Endothelial cell of umbilical vein (primary cell): ENCODE data around the gene HDAC4. TPM values are rescaled to one million over a fixed set of nuclear protein-coding genes. Genes with fewer than 3 reads are reported as not detected.

Source experiments
- BruUV-seq: library from RNA; stranded (reverse); fragments of 400-500 nt; replicated peaks from 2 replicates; lab custom pipeline; 2021; lab: Mats Ljungman, UMichigan
- CTCF ChIA-PET: fragments of 300-600, 350-600 bp; sonication (Branson Sonifier 250); formaldehyde crosslinking; loops from one replicate; lab custom pipeline; 2021; ENCODE audit warnings: antibody characterized with exemption, inconsistent platforms; lab: Charles Lee
- POLR2A ChIA-PET: fragments of 300-600, 350-600 bp; sonication (Branson Sonifier 250); formaldehyde crosslinking; loops from one replicate; lab custom pipeline; 2021; ENCODE audit warnings: antibody characterized with exemption, inconsistent platforms; lab: Charles Lee
- DNase-seq: peaks from one replicate; pipeline ENCODE4 v3.0.0-alpha.2; 2011; ENCODE audit warnings: low read depth, low spot score
- FAIRE-seq: peaks from 2 replicates; lab custom pipeline; 2011; peaks lifted over from hg19 to GRCh38; lab: Jason Lieb, UNC
- H2AFZ ChIP-seq: 2 replicates; pipeline ENCODE4 v1.6.0; 2012; ENCODE audit warnings: low read depth, low read length, control low read depth, inconsistent platforms
- H3K27ac ChIP-seq: 2 replicates; pipeline ENCODE4 v1.5.1; 2011; ENCODE audit warnings: low read depth, mild to moderate bottlenecking, control low read depth, low read length, moderate library complexity; ENCODE audit not compliant: insufficient read depth
- H3K27me3 ChIP-seq, 2 experiments: 2 replicates each; pipeline versions ENCODE4 v1.6.0 to v1.6.1; 2011; ENCODE audit warnings: low read length in 2 of 2, mixed read lengths in 1 of 2; ENCODE audit not compliant: control insufficient read depth in 2 of 2, insufficient read depth in 2 of 2
- H3K36me3 ChIP-seq, 2 experiments: 2 replicates in 1 of 2; 3 replicates in 1 of 2; pipeline ENCODE4 v1.5.1; 2011; ENCODE audit warnings: low read length in 2 of 2, mild to moderate bottlenecking in 1 of 2, moderate library complexity in 1 of 2; ENCODE audit not compliant: control insufficient read depth in 2 of 2, insufficient read depth in 2 of 2; ENCODE audit errors: extremely low read depth in 1 of 2
- H3K4me1 ChIP-seq: 3 replicates; pipeline ENCODE4 v1.5.1; 2011; ENCODE audit warnings: mild to moderate bottlenecking, low read length; ENCODE audit not compliant: control insufficient read depth, insufficient read depth; ENCODE audit errors: extremely low read depth
- H3K4me2 ChIP-seq: 2 replicates; pipeline ENCODE4 v1.6.1; 2011; ENCODE audit warnings: low read length, control low read depth, mixed read lengths; ENCODE audit not compliant: insufficient read depth
- H3K4me3 ChIP-seq, 3 experiments: fragments of 200-600 bp in 1 of 3; sonication (generic), shearing (Covaris generic) in 1 of 3; replicated peaks in 1 of 3; 2 replicates each; pipeline ENCODE4 v1.5.1; 2011 to 2016; ENCODE audit warnings: control low read depth in 3 of 3, low read length in 3 of 3, mild to moderate bottlenecking in 2 of 3, inconsistent platforms in 1 of 3, low read depth in 1 of 3, moderate library complexity in 1 of 3; ENCODE audit not compliant: insufficient read depth in 1 of 3
- H3K79me2 ChIP-seq: 2 replicates; pipeline ENCODE4 v1.6.0; 2012; ENCODE audit warnings: low read length, inconsistent platforms; ENCODE audit not compliant: control insufficient read depth, insufficient read depth
- H3K9ac ChIP-seq: replicated peaks from 2 replicates; pipeline ENCODE3; 2011; ENCODE audit warnings: low read length, control low read depth; ENCODE audit not compliant: insufficient read depth; ENCODE audit errors: extremely low read depth
- H3K9me1 ChIP-seq: replicated peaks from 3 replicates; pipeline ENCODE4 v1.6.0; 2011; ENCODE audit warnings: mild to moderate bottlenecking, low read length; ENCODE audit not compliant: control insufficient read depth, insufficient read depth; ENCODE audit errors: extremely low read depth
- H3K9me3 ChIP-seq: replicated peaks from 2 replicates; pipeline ENCODE4 v1.5.1; 2012; ENCODE audit warnings: low read length, inconsistent platforms; ENCODE audit not compliant: control insufficient read depth, insufficient read depth
- H4K20me1 ChIP-seq: replicated peaks from 2 replicates; pipeline ENCODE3; 2011; ENCODE audit warnings: mild to moderate bottlenecking, low read length; ENCODE audit not compliant: control insufficient read depth, insufficient read depth; ENCODE audit errors: extremely low read depth
- CTCF ChIP-seq, 2 donors: IDR thresholded peaks; 1 replicate in 1 of 2; 2 replicates in 1 of 2; pipeline ENCODE4 v1.5.1; 2011; ENCODE audit warnings: low read length in 2 of 2, mild to moderate bottlenecking in 2 of 2, moderate library complexity in 2 of 2, control low read depth in 1 of 2, inconsistent platforms in 1 of 2, low read depth in 1 of 2; ENCODE audit not compliant: insufficient read depth in 1 of 2; ENCODE audit errors: extremely low read depth in 1 of 2
- EZH2 ChIP-seq: IDR thresholded peaks from 2 replicates; pipeline ENCODE4 v1.6.1; 2012; ENCODE audit warnings: borderline replicate concordance, low read depth, mild to moderate bottlenecking, moderate library complexity, low read length, inconsistent platforms; ENCODE audit not compliant: severe bottlenecking
- FOS ChIP-seq: IDR thresholded peaks from 2 replicates; pipeline ENCODE4 v1.6.1; 2011; ENCODE audit warnings: mild to moderate bottlenecking, low read length, moderate library complexity, borderline replicate concordance; ENCODE audit not compliant: insufficient read depth
- GATA2 ChIP-seq: IDR thresholded peaks from 2 replicates; pipeline ENCODE4 v1.7.0; 2011; ENCODE audit warnings: low read depth, mild to moderate bottlenecking, moderate library complexity, mixed read lengths, low read length; ENCODE audit not compliant: insufficient read length, insufficient read depth
- JUN ChIP-seq: IDR thresholded peaks from 2 replicates; pipeline ENCODE4 v1.6.1; 2011; ENCODE audit warnings: borderline replicate concordance, low read depth; ENCODE audit not compliant: insufficient read length, insufficient read depth
- MYC ChIP-seq: IDR thresholded peaks from one replicate; pipeline ENCODE4 v1.6.1; 2011; ENCODE audit warnings: mild to moderate bottlenecking, low read depth, low read length
- POLR2A ChIP-seq: IDR thresholded peaks from 2 replicates; pipeline ENCODE4 v1.6.1; 2012; ENCODE audit warnings: low read depth, mild to moderate bottlenecking, control low read depth, low read length
- POLR2AphosphoS5 ChIP-seq: IDR thresholded peaks from 2 replicates; pipeline ENCODE4 v1.6.1; 2012; ENCODE audit warnings: low read depth, mild to moderate bottlenecking, control low read depth, low read length, moderate library complexity; ENCODE audit not compliant: insufficient read depth
- dilution Hi-C: fragments of 300-500 bp; cut with MboI; formaldehyde crosslinking; loops from one replicate; pipeline ENCODE4 v1.15.0; 2019; ENCODE audit warnings: low sequenced_read_pairs; ENCODE audit not compliant: extremely low pct_ligation_motif_present
- intact Hi-C: fragments of 100-400 bp; cut with micrococcal nuclease; formaldehyde crosslinking; loops from one replicate; pipeline ENCODE4 v1.10.0; 2022
- polyA plus RNA-seq, 4 experiments: library from polyadenylated mRNA; depleted of rRNA in 3 of 4; stranded (reverse) in 3 of 4; unstranded in 1 of 4; fragments of >200 nt; gene quantifications; 2 replicates each; pipeline versions ENCODE4 v1.2.1 to v1.2.3, GENCODE V29; 2011 to 2012; ENCODE audit warnings: missing spikeins in 1 of 4
- total RNA-seq: library from RNA; stranded (reverse); gene quantifications from 2 replicates; pipeline ENCODE4 v1.2.3, GENCODE V29; 2021
- TF ChIP-seq, protein P1 (sequence below): IDR thresholded peaks from 2 replicates; pipeline ENCODE4 v1.6.1; 2011; ENCODE audit not compliant: insufficient read depth, insufficient read length

The HDAC4 gene
- total and polyA plus RNA-seq, 2 donors (not counting 3 experiments of a cell fraction or from before 2014, with no cell fraction given), result 13.4 to 33.0 TPM

DNA sequence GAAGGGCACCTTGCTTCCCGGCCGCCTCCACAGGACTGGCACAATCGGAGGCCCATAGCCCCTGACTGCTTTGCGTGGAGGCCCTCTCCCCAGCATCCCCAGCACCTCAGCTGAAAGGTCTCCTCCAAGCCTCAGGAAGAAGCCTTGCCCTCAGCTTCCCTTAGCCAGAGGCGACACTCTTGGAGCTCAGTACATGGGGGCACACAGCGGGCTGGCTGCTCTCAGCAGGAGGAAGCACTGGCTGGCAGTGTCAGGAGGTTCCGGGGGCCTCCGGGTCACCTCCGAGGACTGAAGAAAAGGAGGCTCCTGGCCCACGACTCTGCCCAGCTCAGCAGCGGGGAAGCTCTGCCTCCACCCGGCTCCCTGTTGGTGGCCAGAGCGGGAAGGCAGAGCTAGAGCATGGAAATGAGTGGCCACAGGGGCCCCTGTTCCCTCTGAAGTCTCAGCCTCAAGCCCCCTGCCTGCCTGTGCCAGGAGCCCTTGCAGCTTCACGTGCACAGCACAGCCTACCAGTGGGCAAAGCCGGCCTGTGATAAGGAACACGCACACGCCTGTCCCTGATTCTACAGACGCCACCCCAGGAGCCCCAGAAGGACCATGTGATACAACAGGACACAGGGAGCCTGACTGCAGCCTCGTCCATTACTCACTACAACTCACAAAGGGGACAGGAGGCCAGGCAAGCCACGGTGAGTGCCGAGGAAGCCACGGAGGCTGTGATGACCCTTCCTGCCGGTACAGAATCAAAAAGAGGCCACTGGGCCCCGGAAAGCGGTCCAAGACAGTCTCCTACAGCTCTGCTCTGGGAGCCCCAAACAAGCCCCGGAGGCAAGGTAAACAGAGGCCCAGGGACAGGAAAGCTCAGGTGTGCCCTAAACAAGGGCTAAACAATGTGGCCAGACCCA lies 15.5 kb downstream of the HDAC4 start:
- Histone ChIP-seq H3K79me2 (no peaks in the 10 kb centered on the region), H4K20me1 (no peaks in the 10 kb centered on the region), H3K27ac (no peak overlapping the region), H3K36me3 (peaks cover 0 to 2% of the 10 kb centered on the region in 2 experiments), H2AFZ (no peak overlapping the region), H3K4me1 (peaks cover 14% of the 10 kb centered on the region), H3K27me3 (no peaks in the 10 kb centered on the region), H3K9me1 (no peaks in the 10 kb centered on the region), H3K9ac (no peak overlapping the region), H3K4me2 (no peak overlapping the region), H3K4me3 (no peak overlapping the region), H3K9me3 (no peaks in the 10 kb centered on the region)
- FAIRE-seq, result no peak
- ChIA-PET POLR2A (no interaction called here), CTCF (no interaction called here)
- dilution Hi-C loops (no loop called here), intact Hi-C loops (no loop called here)
- no TSS peak for BruUV-seq
- no peak for TF ChIP-seq POLR2AphosphoS5
- no peak for DNase-seq

DNA sequence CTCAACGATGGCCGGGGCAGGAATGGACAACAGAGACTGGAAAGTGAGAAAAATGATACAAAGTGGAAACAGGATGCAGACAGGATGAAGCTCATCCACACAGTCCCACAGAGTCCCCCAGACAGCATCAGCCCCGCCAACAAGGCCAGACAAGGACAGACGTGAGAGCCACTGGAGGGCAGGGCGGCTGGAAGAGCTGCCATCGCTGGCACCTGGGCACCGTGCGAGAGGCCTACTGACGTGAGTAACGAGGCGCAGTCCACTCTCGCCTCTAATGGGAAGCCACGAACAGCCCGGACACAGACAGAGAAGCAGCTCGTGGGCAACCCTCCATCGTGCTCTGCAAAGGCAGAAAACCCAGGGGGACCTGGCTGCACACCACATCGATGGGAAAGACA lies 17.1 kb downstream of the HDAC4 start:
- ChIA-PET POLR2A (no interaction called here), CTCF (no interaction called here)
- peaks cover 15% of the 10 kb centered on the region for H3K4me1 ChIP-seq
- TF ChIP-seq JUN (no peak), GATA2 (no peak), CTCF (IDR thresholded peaks at IDR 0.05; ENCODE audit: extremely low read depth in 1 of 2, insufficient read depth in 1 of 2, low read depth in 1 of 2, low read length in 2 of 2) (no peak), MYC (no peak), POLR2AphosphoS5 (no peak), FOS (no peak), EZH2 (no peak), POLR2A (no peak)
- TF ChIP-seq, protein P1, sequence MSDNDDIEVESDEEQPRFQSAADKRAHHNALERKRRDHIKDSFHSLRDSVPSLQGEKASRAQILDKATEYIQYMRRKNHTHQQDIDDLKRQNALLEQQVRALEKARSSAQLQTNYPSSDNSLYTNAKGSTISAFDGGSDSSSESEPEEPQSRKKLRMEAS, result no peak
- no peak overlapping the region for H2AFZ ChIP-seq
- H4K20me1 ChIP-seq, result no peaks in the 10 kb centered on the region
- H3K4me2 ChIP-seq, result no peak overlapping the region
- peaks cover 0 to 2% of the 10 kb centered on the region in 2 experiments for H3K36me3 ChIP-seq
- dilution Hi-C loops, result no loop called here
- H3K79me2 ChIP-seq, result no peaks in the 10 kb centered on the region
- H3K9ac ChIP-seq, result no peak overlapping the region
- no TSS peak for BruUV-seq
- no peaks in the 10 kb centered on the region for H3K9me1 ChIP-seq
- intact Hi-C loops, result loop anchor here (5.0 kb wide), 1 partner anchor 116 kb away; no protein-coding TSS in a partner anchor
- no peak for FAIRE-seq
- H3K9me3 ChIP-seq, result no peaks in the 10 kb centered on the region
- DNase-seq, result no peak
- H3K27ac ChIP-seq, result no peak overlapping the region
- no peaks in the 10 kb centered on the region for H3K27me3 ChIP-seq
- no peak overlapping the region for H3K4me3 ChIP-seq
